Spleen (tissue), 7 donors: ENCODE results near the gene SNRNP48.

Experiments
- CTCF ChIP-seq, 11 experiments: fragments of 200-600 bp in 7 of 11; fragments of 450-650 bp in 4 of 11; sonication (generic) in 4 of 11; IDR thresholded peaks in 8 of 11; conservative IDR thresholded peaks in 3 of 11; 1 replicate in 7 of 11; 2 replicates in 4 of 11; pipeline versions ENCODE4 v1.4.0 to v1.8.0; 2016 to 2021; ENCODE audit warnings: antibody characterized with exemption in 11 of 11, inconsistent platforms in 4 of 11, mild to moderate bottlenecking in 1 of 11
- POLR2AphosphoS5 ChIP-seq, 3 donors: sonication (generic); formaldehyde crosslinking; IDR thresholded peaks; one replicate each; pipeline ENCODE4 v1.5.1; 2017; ENCODE audit warnings: antibody characterized with exemption in 3 of 3
- donor health status: DM: no; HTN: no; CAD: no; lungs with moderate emphysema.
- donor health status: DM: no; HTN: no; CAD: no.
- donor health status: DM: no; HTN: no; CAD: no.

GRCh38 chr6:7624796-7625710 is 35.1 kb downstream of the SNRNP48 start:
- TF ChIP-seq CTCF (IDR thresholded peaks at IDR 0.05 in 8 of 11, conservative IDR thresholded peaks at IDR 0.05 in 3 of 11) (no peak), POLR2AphosphoS5 (IDR thresholded peaks at IDR 0.05) (no peak)
